Measurements from ENCODE around the gene GIPC3. TPM values are rescaled to one million over a fixed set of nuclear protein-coding genes. Genes with fewer than 3 reads are reported as not detected.
A peak's percentile ranks its signal among the peaks of the same experiment; 100 is the strongest.

GIPC3 gene, protein sequence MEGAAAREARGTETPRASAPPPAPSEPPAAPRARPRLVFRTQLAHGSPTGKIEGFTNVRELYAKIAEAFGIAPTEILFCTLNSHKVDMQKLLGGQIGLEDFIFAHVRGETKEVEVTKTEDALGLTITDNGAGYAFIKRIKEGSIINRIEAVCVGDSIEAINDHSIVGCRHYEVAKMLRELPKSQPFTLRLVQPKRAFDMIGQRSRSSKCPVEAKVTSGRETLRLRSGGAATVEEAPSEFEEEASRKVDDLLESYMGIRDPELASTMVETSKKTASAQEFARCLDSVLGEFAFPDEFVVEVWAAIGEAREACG
- 0.77 and 1.4 TPM in 2 replicates for total RNA-seq

DNA sequence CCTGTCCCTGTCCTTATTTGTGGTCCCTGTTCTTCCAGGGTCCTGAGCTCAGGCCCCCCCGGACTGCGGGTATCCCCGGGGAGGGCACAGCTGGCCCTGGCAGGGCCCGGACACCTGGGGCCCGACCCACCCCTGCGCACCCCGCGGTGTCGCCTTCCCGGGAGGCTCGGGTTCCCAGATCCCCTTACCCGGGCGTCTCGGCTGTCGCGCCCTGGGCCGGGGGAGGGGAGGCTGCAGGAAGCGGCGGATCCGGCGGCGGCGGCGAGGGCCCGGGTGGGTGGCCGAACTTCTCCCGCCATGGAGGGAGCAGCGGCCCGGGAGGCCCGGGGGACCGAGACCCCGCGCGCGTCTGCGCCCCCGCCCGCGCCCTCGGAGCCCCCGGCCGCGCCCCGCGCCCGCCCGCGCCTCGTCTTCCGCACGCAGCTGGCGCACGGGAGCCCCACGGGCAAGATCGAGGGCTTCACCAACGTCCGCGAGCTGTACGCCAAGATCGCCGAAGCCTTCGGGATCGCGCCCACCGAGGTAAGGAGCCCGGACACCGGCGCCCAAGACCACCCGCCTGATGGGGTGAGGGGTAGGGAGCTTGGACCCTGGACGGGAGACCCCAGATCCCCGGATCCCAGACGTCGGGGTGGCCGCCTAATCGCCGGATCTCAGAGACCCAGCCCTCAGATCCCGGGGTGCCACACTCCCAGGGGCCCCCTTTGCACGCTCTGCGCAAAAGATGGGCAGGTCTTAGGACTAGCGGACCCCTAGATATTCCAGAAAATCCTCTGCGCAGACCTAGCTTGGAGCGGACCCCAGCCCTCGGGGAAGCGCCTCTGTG, at the start of gene GIPC3:
Gene GIPC3 (plus strand): TSS at position 178 of the 826 bp plus-strand sequence. CDS start 120 bp downstream, at position 298.
- DNase-seq (ENCODE audit: low read depth in 2 of 2): no peak

DNA sequence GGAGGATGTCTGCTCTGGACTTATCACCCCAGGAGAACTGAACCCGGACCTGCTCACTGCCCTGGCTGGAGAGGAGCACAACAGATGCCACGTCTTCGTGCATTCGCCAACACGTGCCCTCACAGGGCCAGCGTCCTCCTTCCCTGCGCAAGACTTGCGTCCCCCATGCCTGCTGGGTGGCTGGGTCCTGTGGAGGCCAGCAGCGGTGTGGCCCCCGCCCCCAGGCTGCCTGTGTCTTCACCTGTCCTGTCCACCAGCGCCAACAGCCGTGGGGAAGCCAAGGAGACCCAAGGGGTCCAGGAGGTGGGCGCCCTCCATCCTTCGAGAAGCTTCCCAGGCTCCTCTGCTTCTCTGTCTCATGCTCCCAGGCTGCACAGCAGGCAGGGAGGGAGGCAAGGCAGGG, 49.7 kb upstream of the GIPC3 start:
- DNase-seq (ENCODE audit: low read depth in 2 of 2): no peak

DNA sequence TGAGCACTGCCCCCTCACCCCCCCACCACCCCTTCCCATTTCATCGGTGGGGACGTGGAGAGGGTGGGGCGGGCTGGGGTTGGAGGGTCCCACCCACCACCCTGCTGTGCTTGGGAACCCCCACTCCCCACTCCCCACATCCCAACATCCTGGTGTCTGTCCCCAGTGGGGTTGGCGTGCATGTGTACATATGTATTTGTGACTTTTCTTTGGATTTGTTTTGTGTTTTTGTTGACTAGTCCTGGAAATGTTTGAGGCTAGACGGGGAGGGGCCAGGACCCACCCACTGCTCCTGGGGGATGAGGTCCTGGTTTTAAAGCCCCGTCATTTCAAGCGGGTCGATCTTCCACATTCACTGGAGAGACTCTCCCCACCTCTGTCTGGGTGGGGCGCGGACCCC, 49.3 kb upstream of the GIPC3 start:
- no peak for DNase-seq (ENCODE audit: low read depth in 2 of 2)

DNA sequence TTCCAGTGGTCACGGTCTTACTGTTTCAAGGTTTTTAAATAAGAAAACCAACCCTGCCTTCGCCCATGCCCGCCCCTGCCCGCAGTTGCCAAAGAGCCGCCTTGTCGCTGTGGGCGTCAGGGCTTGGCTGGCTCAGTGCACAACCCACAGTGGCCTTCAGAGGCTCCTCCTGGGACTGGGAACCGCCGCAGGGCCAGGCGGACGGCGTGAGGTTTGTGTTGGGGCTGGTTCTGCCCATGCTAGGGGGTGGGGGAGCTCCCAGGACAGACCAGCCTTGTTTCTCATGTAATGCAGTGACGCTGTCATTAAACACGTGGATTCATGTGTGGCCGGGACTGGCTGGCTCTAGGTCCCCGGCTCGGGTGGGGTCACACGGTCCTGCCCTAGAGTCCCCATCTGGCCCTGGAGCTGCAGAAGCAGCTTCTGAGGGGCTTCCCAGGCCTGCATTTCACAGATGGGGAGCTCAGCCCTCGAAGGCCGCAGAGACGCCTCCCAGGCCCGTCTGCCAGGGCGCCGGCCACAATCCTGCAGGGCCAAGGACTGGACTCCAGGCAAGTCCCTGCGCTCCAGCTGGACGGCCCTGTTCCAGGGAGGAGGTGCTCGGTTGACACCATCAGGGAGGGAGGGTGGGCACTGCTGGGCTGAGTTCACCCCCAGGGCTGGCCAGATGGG, 48.7 kb upstream of the GIPC3 start:
- no peak for DNase-seq (ENCODE audit: low read depth in 2 of 2)

DNA sequence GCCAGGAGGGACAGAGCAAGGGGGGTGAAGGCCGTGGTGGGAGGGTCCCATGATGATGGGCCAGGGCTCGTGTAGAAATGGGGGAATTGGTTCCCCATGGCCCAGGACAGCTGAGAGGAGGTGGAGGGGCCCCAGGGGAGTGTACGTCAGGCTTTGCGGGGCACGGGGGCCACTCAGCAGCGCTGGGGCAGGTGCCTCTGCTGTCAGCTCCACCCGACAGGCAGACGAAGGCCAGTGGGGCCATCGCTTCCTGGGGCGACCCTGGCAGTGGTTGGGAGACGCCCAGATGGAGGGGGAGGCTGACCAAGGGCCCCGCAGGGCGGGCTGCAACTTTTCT, 48.2 kb upstream of the GIPC3 start:
- no peak for DNase-seq (ENCODE audit: low read depth in 2 of 2)

DNA sequence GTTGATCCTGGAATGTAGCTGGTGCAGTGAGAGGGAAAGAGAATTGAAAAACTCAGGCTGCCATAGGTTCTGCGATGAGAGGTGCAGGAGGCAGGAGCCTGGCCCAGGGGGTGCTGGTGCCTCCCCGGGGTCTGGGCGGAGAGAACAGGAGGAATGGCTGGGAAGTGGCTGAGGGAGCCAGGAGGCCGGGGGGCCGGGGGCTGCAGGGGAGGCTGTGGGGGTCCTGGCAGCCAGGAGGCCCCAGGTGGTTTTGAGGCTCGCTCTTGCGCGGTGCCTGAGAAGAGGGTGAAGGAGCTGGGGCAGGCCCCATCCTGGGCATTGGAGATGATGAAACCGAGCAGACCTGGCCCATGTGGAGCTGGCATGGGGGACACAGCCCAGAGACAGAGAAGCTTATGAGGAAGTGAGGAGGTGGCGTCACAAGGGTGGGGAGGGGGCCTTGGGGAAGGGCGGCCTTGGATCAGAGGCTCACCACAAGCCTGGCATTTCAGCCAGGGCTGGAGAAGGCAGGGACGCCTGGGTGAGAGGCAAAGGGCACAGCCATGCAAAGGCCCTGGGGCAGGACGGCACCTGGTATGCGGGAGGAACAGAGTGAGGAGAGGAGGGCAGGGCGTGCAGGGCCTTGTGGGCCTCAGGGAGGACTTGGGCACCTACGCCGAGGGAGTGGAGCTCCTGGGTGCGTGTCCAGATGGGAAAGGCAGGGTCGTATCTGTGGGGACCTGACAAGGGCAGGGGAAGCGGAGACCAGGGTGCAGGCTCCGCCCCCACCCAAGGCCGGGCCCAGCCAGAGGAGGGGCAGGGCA, 47.6 kb upstream of the GIPC3 start:
- DNase-seq (ENCODE audit: low read depth in 2 of 2): no peak

DNA sequence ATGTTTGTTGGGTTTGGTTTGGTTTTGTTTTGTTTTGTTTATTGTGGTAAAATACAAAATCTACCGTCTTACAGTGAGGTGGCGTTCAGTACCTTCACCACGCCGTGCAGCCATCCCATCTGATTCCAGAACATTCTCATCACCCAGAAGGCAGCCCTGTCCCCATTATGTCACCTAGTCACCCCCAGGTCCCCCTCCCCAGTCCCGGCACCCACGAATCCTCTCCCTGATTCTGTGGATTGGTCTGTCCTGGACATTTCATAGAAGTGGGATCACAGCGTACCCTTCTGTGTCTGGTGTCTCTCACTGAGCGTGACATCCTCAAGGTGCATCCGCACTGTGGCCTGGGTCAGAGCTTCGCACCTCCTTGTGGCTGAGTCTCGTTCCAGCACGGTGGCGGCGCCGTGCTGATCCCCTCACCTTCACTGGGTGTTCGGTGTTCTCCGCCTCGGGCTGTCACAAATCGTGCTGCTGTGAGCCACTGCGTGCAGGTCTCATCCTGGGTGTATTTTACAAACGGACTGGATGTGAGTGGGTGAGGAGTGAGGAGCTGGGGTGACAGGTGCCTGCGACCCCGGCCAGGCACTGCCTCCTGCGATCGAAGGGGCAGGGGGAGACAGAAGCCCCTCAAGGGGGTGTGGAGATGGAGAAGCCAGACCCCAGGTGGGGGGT, 46.9 kb upstream of the GIPC3 start:
- DNase-seq (ENCODE audit: low read depth in 2 of 2): no peak

DNA sequence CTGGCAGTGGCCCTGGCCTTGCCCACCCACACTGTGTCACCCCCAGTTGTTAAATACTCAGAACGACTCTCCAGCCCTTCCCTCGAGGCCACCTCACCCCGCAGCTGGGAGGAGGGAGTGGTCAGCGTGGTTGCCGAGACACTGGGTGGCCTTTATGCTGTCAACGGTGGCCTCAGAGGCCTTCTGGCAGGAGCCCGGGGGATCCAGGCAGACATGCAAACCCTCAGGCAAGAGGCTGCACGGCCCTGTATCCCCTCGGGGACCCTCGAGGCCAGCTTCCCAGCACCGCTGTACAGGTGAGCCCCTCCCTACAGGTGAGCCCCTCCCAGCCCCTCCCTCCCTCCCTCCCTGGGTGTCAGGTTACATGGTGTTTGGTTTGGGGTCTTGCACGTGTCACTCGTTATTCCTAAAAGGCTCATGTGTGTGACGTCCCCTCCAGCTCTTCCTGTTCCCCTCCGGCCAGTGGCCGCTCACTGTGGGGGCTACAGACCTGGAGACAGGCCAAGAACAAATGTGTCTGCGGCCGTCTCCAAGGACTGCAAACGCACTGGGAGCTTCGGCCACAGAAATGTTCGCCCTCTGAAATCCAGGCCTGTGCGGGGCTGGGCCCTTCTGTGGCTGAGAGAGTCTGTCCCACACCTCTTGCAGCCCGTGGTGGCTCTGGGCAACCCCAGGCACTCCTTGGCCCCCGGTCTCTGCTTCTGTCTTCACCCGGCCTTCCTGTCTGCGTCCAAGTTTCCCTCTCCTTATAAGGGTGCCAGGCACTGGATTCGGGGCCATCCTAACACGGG, 46.1 kb upstream of the GIPC3 start, which contains the start of gene TEKTIP1:
Gene TEKTIP1 (plus strand): TSS at position 210 of the 791 bp plus-strand sequence. CDS start 4 bp downstream, at position 214.
- DNase-seq (ENCODE audit: low read depth in 2 of 2): no peak

DNA sequence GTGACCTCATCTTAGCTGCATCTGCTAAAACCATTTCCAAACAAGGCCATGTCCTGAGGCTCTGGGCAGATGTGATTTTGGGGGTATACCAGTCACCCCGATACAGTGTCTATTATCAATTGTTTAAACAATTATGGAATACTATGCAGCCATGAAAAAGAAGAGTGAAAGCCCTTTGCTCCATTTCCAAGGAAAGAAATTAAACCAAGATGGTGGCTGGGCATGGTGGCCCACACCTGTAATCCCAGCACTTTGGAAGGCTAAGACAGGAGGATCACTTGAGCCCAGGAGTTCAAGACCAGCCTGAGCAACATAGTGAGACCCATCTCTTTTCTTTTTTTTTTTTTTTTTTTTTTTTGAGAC, 45.5 kb upstream of the GIPC3 start:
- DNase-seq (ENCODE audit: low read depth in 2 of 2): no peak

DNA sequence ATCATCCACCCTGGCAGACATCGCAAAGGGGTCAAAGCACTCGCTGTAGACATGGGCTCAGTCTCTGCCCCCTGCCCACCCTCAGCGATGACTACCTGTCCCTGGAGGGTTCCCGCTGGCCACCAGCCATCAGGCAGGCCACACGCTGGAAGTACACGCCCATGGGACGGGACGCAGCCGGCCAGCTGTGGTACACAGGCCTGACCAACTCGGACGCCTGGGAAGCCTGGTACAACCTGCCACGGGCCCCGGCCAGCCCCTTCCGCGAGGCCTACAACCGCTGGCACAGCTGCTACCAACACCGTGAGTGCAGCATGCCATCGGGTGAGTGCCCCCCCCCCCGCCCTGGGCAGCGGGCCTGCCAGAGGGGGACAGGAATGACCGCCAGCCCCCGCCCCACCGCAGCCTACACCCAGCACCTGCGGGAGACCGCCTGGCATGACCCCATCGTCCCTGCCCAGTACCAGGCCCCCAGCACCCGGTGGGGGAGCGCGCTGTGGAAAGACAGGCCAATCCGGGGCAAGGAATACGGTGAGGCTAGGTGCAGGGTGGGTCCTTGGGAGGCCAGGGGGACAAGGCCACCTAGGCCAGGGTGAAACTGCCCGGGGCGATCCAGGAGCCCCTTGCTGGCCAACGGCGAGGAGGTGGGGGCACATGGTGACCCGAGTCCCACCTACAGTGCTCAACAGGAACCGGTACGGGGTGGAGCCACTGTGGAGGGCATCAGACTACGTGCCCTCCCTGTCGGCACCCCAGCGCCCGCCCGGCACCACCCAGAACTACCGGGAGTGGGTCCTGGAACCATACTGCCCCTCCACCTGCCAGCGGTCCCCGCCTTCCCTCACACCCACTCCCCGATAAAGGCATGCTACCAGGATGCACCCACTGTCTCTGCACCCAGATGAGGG, 41.9 kb upstream of the GIPC3 start:
- no peak for DNase-seq (ENCODE audit: low read depth in 2 of 2)

DNA sequence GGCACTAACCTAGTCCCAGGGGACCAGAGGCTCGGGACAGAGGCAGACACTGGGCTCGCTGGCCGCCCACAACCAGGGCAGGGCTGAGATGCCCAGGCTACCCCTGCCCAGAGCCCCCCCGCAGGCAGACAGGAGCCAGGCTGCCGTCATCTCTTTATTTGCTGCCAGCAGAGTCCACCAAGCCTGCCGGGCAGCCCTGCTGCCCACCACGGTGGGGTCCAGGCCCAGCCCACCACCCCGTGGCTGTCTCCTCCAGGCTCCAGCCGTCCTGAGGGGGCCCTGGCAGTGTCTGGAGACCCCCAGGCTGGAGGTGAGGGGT, 41.3 kb upstream of the GIPC3 start:
- no peak for DNase-seq (ENCODE audit: low read depth in 2 of 2)

DNA sequence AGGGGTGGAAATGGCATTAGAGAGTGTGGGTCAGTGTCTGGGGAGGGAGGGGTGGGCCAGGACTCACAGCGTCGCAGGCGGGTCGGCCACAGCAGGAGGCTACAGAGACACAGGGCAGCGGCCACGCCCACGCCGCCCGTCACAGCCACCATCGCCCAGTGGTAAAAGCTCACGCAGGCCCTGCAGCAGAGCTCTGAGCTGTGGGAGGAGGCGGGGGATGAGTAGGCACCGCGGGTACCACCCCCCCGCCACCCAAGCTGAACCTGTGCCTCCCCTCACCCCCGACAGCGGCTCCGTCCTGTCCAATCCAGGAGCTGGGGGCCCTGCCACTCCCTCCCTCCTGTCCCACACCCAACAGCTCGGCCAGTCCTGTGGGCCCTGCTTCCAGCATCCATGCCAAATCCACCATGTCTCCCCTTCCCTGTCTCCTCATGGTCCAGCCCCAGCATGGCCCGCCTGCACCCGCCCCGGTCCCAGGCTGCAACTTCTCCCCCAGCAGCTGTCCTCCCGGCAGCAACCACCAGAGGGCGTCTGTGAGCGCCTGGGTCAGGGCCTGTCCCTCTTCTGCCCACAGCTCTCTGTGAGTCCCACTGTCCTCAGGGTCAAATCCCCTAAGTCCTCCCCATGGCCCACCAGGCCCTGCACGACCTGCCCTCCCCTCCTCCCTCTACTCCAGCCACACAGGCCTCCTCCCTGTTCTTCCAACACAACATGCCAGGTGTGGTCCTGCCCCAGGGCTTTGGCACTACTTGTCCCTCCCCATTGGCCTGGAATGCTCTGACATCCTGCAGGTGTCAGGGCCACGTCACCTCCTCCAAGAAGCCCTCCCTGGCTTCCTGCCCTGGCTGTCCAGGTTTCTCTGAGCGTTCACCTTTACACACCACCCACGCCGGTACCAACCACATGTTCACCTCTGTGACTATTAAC, 40.3 kb upstream of the GIPC3 start:
- DNase-seq (ENCODE audit: low read depth in 2 of 2): peak; percentile 21 to 49

DNA sequence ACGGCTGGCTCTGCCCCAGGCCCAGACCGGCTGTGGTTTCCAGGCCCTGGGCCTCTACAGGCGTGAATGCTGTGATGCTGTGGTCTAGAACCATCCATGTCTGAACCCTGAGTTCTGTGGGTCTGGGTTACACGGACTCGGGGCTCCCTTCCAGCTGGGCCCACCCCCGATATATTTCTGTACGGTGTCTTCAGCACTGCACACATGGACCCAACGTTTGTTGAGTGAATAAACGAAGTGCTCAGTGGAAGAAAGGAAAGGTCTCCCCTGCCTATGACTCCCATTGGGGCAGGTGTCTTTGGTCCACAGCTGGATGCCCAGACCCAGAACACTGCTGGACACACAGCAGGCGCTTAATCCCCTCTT, 39.6 kb upstream of the GIPC3 start:
- DNase-seq (ENCODE audit: low read depth in 2 of 2): no peak

DNA sequence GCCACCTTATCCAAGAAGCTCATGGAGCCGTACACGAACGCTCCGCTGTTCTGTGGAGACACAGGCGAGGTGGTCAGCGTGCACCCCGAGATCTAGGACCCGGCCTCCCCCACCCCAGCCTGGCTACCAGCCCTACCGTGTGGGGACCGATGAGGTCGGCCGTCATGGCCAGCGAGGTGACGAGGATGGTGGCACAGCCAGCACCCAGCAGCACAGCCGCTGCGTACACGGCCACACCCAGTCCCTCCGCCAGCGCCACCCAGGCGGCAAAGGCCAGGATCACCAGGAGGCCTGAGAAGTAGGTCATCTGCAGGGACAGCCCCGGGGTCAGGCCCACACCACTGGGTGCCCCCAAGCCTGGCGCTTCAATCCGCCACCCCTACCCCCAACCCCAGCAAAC, 39.2 kb upstream of the GIPC3 start:
- DNase-seq (ENCODE audit: low read depth in 2 of 2): no peak

DNA sequence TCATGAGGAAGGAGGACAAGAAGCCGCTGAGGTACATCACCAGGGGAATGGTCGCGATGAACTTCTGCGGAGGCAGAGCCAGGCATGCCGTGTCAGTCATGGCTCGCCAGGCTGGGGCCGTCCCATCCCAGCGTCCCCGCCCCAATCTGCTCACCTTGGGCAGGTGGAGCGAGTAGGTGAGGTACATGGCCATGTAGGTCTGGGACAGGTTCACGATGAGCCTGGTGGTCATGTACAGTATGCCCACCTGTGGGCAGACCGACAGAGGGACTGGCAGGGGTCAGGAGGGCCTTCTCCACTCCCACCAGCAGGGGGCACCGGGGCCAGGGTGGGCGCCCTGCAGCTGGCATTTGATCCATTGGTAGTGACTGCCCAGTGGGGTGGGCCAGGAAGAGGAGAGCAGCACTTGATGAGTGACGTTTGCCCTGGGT, 38.0 kb upstream of the GIPC3 start:
- peak in 1 of 2 donors; percentile 31 for DNase-seq (ENCODE audit: low read depth in 2 of 2)

DNA sequence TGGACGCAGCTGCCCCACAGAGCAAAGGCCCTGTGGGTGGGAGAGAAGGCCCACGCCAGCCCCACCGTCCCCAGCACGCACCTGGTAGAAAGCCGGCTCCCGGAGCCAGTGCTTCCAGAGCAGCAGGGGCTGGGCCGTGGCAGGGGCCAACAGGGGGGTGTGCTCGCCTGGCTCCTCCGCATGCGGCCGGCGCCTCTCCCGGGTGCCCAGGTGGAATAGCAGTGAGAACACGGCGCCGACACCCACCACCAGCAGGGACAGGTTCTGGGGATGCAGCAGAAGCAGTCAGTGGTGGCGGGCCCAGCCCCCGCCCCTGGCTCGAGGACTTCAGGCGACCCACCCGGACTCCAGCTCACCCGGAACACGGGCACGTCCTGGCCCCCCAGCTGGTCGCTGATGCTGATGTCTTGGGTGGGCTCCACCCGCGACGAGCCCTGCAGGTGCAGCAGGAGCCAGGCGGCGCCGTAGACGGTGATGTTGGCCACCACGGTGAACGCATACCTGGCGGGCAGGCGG, 37.5 kb upstream of the GIPC3 start:
- no peak for DNase-seq (ENCODE audit: low read depth in 2 of 2)

DNA sequence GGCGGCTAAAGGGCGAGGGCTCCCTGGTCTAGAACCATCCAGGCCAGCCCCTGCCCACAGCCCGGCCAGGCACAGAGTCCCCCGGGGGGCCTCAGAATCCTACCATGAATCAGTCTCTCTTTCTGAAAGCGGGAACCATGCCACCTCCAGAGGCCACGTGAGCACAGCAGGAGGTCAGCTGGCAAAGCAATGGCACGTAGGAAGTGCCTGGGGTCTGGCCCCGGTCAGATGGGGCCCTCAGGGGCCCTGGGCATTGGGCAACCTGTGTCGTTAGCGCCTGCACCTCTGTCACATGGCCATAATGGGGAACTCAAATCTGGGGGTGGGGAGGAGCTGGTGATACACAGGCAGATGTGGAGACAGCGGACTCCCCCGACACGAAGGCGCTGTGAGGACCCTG, 36.7 kb upstream of the GIPC3 start:
- no peak for DNase-seq (ENCODE audit: low read depth in 2 of 2)

DNA sequence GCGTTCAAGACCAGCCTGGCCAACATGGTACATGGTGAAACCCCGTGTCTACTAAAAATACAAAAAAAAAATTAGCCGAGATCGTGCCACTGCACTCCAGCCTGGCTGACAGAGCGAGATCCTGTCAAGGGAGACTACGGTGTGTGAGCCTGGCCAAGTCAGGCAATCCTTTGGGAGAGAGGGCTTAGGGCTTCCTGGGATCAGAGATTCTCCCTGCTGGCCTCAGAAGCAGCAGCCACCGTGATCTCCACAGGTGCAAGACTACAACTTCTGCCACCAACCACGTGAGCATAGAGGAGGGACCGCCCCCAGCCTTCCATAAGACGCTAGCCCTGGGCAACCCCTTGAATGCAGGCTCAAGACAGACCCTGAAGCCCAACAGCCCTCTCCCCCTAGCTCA, 35.5 kb upstream of the GIPC3 start:
- DNase-seq (ENCODE audit: low read depth in 2 of 2): no peak
